ENCODE results near the gene UNC5C.
A peak's percentile ranks its signal among the peaks of the same experiment; 100 is the strongest.

The UNC5C gene

GRCh38 chr4:95204873-95205272 is 343.9 kb downstream of the UNC5C start:
- TF ChIP-seq CTCF (IDR thresholded peaks at IDR 0.05), result peak; percentile 46
- Mint-ChIP-seq H3K27ac (no peak overlapping the region), H3K4me3 (no peak overlapping the region), H3K36me3 (ENCODE audit: low read depth) (peaks cover 9% of the 10 kb centered on the region), H3K27me3 (ENCODE audit: low read depth, poor library complexity) (no peaks in the 10 kb centered on the region), H3K9me3 (no peaks in the 10 kb centered on the region), H3K4me1 (peaks cover 19% of the 10 kb centered on the region)
- DNase-seq, result no peak

DNA sequence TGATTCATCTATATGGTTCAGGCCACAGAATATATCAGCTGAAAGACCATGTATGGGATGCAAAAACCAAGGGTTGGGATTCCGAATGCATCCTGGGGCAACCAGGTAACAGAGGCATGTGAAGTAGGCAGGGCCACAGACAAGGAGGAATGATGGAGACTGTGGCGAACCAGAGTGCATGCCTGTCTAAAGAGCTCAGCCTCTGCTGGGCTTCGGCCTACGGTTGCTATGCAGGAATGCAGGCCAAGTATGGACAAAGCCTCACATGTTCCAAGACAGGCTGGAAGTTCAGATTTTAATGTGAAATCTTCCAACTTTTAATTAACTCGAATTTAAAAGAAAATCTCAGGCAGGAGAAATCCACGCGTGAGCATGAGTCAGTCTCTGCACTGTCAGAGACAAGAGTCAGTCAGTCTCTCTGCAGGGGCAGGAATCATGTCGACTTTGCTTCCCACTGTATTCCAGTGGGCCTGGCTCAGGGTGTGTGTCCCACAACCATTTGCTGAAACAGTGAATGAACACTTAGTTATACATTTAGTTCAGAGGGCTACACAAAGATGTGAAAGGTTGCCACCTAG is 344.4 kb downstream of the UNC5C start:
- no peak for DNase-seq
- no peak for TF ChIP-seq CTCF (IDR thresholded peaks at IDR 0.05)
- peaks cover 9% of the 10 kb centered on the region for H3K36me3 Mint-ChIP-seq (ENCODE audit: low read depth)
- H3K4me1 Mint-ChIP-seq, result peaks cover 13% of the 10 kb centered on the region
- no peaks in the 10 kb centered on the region for H3K27me3 Mint-ChIP-seq (ENCODE audit: low read depth, poor library complexity)
- H3K9me3 Mint-ChIP-seq, result no peaks in the 10 kb centered on the region
- H3K4me3 Mint-ChIP-seq, result no peak overlapping the region
- H3K27ac Mint-ChIP-seq, result peak overlapping the region; percentile 49

DNA sequence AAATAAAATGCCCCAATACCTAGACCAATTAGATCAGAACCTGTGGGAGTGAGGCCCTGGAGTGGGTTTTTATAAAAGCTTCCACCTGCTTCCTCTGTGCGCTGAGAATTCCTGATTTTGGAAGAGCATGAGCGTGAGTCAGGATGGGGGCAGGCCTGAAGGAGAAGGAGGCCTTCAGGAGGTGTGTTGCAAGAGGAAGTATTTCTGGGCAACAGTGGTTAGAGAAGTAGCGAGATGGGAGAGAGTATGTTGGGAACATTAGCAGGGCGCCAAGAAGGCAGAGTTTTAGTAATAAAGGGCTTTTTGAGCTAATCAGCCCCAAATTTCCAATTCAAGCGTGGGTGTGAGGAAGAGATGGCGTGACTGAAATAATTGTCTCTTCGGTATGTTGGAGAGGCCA is 349.8 kb downstream of the UNC5C start:
- no peak overlapping the region for H3K4me3 Mint-ChIP-seq
- H3K27me3 Mint-ChIP-seq (ENCODE audit: low read depth, poor library complexity), result no peaks in the 10 kb centered on the region
- H3K36me3 Mint-ChIP-seq (ENCODE audit: low read depth), result peaks cover 9% of the 10 kb centered on the region
- no peak overlapping the region for H3K27ac Mint-ChIP-seq
- no peak for DNase-seq
- no peaks in the 10 kb centered on the region for H3K9me3 Mint-ChIP-seq
- H3K4me1 Mint-ChIP-seq, result peaks cover 10% of the 10 kb centered on the region
- no peak for TF ChIP-seq CTCF (IDR thresholded peaks at IDR 0.05)

GRCh38 chr4:95197353-95197752 is 351.4 kb downstream of the UNC5C start:
- H3K4me3 Mint-ChIP-seq, result no peak overlapping the region
- DNase-seq, result no peak
- H3K27me3 Mint-ChIP-seq (ENCODE audit: low read depth, poor library complexity), result no peaks in the 10 kb centered on the region
- H3K4me1 Mint-ChIP-seq, result peaks cover 22% of the 10 kb centered on the region
- no peak for TF ChIP-seq CTCF (IDR thresholded peaks at IDR 0.05)
- no peaks in the 10 kb centered on the region for H3K9me3 Mint-ChIP-seq
- peak overlapping the region; percentile 64 for H3K27ac Mint-ChIP-seq
- peaks cover 9% of the 10 kb centered on the region for H3K36me3 Mint-ChIP-seq (ENCODE audit: low read depth)

DNA sequence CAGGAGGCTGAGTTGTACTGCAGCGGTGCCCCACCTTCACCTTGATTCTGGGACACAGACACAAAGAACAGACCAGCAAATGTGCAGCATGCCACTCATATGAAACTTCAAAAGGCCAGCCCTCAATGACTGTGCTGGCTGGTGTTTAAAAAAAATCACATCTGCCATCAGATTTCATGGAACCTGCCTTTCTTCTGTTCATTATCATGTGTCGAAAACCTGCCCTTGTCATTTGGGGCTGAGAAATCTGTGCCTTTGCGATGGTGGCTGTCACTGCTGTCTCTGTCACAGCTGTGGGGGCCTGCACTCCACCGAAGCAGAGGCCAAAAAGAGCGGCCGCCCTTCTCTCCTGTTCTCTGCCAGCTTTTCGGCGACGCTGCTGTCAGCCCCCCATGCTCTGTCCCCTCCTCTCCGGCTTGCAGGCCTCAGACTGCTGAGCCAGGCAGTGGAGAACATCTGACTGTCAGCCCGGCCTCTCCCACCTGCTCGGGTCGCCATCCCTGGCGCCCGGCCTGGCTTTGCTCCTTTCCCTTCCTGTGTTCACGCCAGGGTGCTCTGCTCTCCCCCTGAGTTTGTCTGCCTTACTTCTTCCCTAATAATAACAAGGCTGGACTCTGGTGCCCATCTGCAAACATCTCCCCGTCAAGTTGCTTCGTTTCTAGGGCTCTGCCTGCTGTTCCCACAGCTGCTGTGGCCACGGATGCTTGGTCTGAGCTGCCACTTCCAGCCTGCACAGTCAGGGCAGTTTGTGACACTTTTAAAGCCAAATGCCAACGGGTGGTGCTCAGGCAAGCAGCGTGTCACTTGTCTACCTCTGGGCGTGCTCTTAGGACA is 355.2 kb downstream of the UNC5C start:
- H3K27ac Mint-ChIP-seq, result peak overlapping the region; percentile 39
- H3K27me3 Mint-ChIP-seq (ENCODE audit: low read depth, poor library complexity), result peaks cover 3% of the 10 kb centered on the region
- H3K9me3 Mint-ChIP-seq, result no peaks in the 10 kb centered on the region
- H3K4me3 Mint-ChIP-seq, result no peak overlapping the region
- no peak for TF ChIP-seq CTCF (IDR thresholded peaks at IDR 0.05)
- peaks cover 42% of the 10 kb centered on the region for H3K4me1 Mint-ChIP-seq
- no peaks in the 10 kb centered on the region for H3K36me3 Mint-ChIP-seq (ENCODE audit: low read depth)
- DNase-seq, result no peak

- H3K36me3 Mint-ChIP-seq (ENCODE audit: low read depth), result no peaks in the 10 kb centered on the region
- H3K9me3 Mint-ChIP-seq, result no peaks in the 10 kb centered on the region
- DNase-seq, result no peak
- H3K27me3 Mint-ChIP-seq (ENCODE audit: low read depth, poor library complexity), result peaks cover 3% of the 10 kb centered on the region
- TF ChIP-seq CTCF (IDR thresholded peaks at IDR 0.05), result no peak
- peaks cover 48% of the 10 kb centered on the region for H3K4me1 Mint-ChIP-seq
- no peak overlapping the region for H3K4me3 Mint-ChIP-seq
- H3K27ac Mint-ChIP-seq, result peak overlapping the region; percentile 84
These were observed 357.2 kb downstream of the UNC5C start for GRCh38 chr4:95191537-95191936.

Measured in nephron progenitor cell (in vitro differentiated cells).